Medulla oblongata (tissue), 1 donor: ENCODE results near the gene EXOSC7.
"Not testable (repeated sequence)": the region's sequence is repeated elsewhere in the genome, so short reads cannot be mapped to it uniquely, and the experiment has no call there.

Source experiments
- DNase-seq: peaks from one replicate; pipeline ENCODE4 v3.0.0-alpha.2; 2015; ENCODE audit errors: extremely low spot score

EXOSC7 gene

DNA sequence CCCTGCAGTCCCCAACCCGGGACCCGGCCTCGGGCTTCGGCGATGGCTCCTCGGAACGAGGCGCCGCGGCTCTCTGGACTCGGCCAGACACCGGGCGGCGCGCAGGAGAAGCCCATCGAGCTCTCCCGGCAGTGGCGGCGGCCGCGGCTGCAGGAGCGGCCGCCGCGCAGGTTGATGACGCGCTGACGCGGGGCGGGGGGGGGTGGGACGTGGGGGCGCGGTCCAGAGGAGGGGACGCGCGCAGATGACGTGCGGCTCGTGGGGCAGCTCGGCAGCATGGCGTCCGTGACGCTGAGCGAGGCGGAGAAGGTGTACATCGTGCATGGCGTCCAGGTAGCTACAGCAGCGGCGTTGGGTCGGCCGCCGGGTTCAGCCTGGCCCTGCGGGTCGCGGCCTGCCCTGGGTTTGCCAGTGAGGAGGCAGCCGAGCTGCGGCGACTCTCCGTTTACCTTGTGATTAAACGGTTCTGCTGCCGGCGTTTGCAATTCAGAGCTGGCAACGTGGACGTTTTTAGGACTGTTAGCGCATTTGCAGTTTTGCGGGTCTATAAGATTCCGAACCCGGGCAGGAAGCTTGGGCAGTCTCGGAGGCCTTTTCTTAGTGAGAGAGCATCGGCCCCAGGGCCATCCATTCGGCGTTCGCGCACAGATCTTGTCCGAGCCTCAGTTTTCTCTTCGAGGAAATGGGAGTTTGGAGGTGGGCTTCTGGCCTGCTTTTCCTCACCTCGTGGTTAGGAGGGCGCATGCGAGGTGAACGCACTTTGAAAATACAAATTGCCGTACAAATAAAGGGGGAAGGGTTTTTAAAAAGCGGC is at the start of gene EXOSC7, which contains the start of gene ZDHHC3:
TSS of gene EXOSC7 (plus strand) at position 243 of the 814 bp plus-strand sequence. CDS start at position 277, 34 bp downstream.
TSS of gene ZDHHC3 (minus strand) at position 173 of the 814 bp plus-strand sequence. CDS start 16,738 bp downstream, outside the sequence.
- DNase-seq = peak; percentile 85

- no peak for DNase-seq
Observed at GRCh38 chr3:44926921-44927320, 49.1 kb upstream of the EXOSC7 start.

DNA sequence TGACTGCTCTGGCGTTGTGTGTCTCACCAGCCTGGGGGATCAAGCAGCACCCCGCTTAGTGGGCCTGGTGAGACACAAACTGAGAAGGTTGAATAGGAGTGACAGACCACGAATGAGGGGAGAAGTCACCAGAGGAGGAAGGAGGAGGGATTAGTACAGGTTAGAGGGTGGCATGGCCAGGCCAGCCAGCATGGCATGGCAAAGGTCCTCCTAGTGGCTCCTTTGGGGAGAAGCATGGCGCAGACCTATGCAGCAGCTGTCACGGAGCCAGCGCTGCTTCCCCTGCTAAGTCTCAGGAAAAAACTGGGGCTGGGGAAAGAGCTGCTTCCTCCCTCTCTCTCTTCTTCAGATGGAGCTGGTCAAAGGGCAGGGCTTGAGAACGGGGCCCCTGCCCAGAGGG is 48.7 kb upstream of the EXOSC7 start:
- DNase-seq = no peak

DNA sequence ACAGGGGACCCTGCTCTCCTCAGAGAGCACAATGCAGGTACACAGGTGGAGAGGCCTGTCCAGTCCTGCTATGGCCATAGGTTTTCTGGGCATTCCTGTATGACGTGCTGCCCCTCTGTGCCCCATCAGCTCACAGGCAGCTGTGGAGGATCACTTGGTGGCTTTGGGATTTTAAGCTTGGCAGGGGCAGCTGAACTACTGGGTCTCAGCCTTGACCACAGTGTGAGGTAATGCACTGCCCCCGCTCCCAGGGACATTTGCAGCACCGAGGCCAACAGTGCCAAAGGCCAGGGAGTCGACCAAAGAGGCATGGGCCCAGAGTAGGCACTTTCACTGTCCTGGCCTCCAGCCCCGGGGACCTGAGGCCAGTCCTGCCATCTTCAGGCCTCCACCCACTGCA is 46.3 kb upstream of the EXOSC7 start:
- DNase-seq = no peak

DNA sequence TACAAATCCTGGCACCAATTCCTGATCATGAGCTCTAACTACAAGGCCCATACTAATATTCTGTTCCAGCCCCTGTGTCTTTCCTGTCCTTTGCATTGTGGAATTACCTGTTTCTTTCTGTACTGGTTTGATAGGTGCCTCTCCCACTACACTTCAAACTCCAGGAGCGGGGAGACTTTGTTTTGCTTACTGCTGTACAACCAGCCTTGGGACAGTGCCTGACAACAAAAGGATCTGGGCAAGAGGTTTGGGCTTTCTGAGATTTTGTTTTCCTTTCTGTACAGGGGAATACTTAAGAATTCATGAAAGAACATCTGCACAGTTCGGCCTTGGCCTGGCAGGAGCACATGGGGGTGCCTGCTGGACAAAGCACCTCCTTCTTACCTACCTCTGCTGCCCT is 45.1 kb upstream of the EXOSC7 start:
- no peak for DNase-seq

GRCh38 chr3:44931791-44932190 is 44.3 kb upstream of the EXOSC7 start:
- no peak for DNase-seq

GRCh38 chr3:44932271-44932670 is 43.8 kb upstream of the EXOSC7 start:
- DNase-seq = no peak

GRCh38 chr3:44932986-44933944 is 42.8 kb upstream of the EXOSC7 start:
- DNase-seq = no peak

GRCh38 chr3:44939581-44940036 is 36.4 kb upstream of the EXOSC7 start:
- DNase-seq = peak; percentile 65

DNA sequence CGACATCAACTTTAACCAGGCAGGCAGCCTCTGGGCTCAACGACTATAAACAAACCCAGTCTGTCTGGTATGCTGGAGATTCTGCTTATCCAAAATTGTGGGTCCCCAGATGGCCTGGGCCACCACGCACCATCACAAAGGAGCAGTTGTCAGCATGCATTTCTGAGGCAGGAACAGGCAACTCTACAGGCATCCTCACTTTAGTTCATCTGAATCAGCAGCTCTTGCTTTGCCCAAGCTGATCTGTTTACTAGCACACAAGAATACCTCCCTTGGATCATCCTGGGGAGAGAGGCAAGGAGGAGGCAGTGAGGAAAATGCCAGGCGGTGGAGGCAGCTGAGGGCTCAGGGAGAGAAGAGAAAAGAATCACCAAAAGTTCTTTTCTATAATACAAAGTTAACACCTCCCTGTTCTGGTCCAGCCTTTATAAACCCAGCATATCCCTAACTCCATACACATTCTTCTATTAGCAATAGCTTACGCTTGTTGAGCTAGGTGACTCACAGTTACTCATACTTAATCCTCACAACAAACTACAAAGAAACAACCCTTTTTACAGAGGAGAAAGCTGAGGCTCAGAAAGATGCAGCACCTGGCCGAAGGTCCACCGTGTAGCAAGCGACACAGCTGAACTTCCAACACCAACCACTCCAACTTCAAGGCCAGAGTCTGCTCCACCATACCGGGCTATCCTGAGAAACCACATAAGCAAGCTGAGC is 33.7 kb upstream of the EXOSC7 start:
- no peak for DNase-seq

DNA sequence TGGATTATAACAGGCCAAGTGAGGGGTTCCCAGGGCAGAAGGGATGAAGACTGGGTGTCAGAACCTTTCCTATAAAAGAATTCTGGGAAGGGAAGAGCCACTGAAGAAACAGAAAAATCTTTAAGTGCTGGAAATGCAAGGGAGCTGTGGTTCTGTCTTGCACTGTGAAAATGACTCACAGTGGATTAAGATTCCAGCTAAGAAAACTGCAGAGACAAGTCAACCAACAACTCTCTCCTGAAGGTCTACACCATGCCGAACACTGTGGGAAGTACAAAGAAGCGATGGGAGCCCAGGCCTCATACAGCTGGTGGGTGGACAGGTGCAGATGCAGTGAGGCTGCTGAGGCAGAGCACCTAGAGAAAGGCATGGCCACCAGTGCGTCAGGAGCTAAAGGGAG is 27.8 kb upstream of the EXOSC7 start:
- no peak for DNase-seq

DNA sequence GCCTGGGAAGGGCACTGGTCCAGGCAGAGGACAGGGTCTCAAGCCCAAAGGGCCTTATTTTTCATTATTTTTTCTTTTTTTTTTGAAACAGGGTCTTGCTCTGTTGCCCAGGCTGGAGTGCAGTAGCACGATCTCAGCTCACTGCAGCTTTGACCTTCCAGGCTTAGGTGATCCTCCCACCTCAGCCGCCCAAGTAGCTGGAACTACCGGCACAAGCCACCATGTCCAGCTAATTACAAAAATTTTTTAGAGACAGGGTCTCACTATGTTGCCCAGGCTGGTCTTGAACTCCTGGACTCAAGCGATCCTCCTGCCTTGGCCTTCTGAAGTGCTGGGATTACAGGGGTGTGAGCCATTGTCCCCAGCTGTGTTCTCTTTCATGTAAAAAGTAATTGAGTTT is 26.3 kb upstream of the EXOSC7 start:
- DNase-seq = not testable (repeated sequence)

DNA sequence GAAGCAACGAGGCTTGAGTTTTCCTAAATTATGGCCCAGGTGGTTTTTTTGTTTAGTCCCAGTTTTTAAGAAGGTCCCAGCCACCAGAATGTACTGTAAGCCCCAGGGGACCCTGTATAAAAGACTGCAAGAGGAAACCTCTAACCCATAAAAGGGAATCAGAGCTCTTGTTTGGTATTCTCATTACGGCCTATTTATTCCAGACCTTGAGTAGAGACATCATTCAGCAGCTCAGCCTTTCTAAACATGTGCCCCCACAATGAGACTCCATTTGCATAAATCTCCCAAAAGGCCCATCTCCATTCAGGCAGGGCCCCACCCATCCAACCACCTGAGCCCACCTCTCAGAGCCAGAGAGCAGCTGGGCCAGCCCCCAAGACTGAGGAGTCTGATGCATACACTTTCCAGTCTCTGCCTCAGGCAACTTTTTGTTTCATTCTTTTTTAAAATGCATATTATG is 25.7 kb upstream of the EXOSC7 start:
- no peak for DNase-seq

DNA sequence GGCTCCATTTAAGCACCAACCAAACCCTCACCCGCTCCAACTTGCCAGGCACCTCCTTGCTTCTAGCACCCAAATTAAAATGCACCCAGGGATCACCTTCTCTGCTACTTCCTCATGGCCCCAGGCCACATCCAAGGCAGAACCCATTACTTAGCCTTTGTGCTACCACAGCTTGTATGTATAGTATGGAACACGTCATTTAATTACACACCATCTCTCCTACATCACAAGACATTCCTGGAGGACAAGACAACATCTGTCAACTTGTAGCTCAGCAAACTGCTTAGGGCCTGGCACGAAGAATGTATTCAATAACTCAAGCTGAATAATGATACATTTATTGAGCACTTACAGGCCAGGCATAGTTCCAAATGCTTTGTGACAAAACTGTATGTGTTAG is 23.4 kb upstream of the EXOSC7 start:
- no peak for DNase-seq

DNA sequence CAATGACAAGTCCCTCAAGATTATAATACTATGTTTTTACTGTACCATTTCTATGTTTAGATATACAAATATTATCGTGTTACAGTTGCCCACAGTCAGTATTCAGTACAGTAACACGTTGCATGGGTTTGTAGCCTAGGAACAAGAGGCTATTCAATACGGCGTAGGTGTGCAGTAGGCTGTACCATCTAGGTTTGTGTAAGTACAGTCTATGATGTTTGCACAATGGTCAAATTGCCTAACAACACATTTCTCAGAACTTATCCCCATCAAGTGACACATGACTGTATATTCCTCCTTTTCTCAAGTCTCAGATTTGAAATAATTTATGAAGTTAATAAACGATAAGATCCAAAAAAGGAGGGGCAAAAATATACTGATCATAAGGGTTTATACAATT is 21.7 kb upstream of the EXOSC7 start:
- DNase-seq = no peak

DNA sequence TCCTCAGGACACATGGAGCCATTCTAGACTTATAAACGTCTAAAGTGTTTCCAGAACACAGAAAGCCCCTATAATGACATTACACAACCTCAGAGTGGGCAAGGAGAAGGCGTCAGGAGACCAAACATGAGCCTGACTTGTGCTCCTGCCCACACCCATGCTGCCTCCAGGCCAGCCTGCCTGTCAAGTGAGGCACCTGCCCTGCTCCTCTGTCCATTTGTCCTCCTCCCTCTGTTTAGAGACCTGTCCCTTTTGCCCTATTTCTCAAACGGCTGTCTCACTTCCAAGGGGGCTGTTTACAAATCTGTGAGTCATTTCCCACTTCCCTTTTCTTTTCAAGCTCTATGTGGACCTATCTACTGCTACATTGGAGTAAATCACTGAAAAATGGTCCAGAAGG is 21.1 kb upstream of the EXOSC7 start:
- DNase-seq = peak; percentile 50

DNA sequence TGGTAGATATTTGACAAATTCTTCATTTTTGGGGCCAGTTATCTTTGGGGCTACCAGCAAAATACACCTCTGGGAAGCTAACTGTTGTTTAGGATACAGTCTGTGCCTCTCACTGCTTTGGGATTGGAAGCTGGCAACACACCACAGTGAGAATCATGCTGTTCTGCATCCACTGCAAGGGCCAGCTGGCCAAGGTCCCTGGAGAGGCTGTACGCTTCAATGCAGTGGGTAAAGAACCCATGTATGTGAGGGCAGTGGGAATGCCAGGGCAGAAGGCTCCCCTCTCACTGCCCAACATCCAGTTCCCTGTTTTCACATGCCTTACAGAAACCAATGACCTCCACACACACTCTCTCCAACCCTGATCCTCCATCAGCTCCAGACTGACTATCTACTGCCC is 20.1 kb upstream of the EXOSC7 start:
- no peak for DNase-seq

GRCh38 chr3:44957986-44958385 is 18.1 kb upstream of the EXOSC7 start:
- DNase-seq = no peak

DNA sequence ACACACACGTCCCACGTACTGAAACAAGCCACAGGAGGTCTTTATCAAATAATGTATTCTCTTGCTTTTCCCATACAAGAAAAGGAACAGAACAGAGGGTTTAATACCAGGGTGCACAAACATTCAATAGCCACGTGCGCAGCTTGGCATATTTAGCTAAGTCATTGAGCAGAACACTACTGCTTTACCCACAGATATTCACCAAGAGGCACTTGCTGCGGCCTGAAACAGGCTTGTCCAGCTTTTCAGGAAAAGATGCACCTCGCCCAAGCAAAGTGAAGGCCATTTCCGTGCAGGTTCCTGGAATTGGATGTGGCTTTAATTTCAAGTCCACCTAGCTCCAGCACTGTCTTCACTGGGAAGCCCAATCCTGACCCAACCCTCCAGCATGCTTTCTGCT is 17.7 kb upstream of the EXOSC7 start:
- no peak for DNase-seq

GRCh38 chr3:44960387-44961026 is 15.5 kb upstream of the EXOSC7 start:
- DNase-seq = no peak

GRCh38 chr3:44961888-44962287 is 14.2 kb upstream of the EXOSC7 start:
- DNase-seq = no peak
